Loucy (cell line): Measurements from ENCODE around the gene LMNTD2.

Source experiments
- CTCF ChIP-seq: fragments of 200-600 bp; sonication (generic); conservative IDR thresholded peaks from 2 replicates; pipeline ENCODE4 v1.5.1; 2014; ENCODE audit warnings: mild to moderate bottlenecking, antibody characterized with exemption, low read length
- EZH2phosphoT487 ChIP-seq: fragments of 200-600 bp; IDR thresholded peaks from 2 replicates; pipeline ENCODE4 v1.6.1; 2018; ENCODE audit warnings: antibody characterized with exemption, mild to moderate bottlenecking, moderate library complexity, borderline replicate concordance

- no peak for TF ChIP-seq CTCF
- TF ChIP-seq EZH2phosphoT487, result no peak
Observed at GRCh38 chr11:587978-588380, 27.4 kb upstream of the LMNTD2 start.
